Activated naive CD4-positive, alpha-beta T cell treated with anti-CD3 and anti-CD28 coated beads, Interleukin-2, amount 10 ng/mL, durations not matched to agents 7 days and 5 days (primary cell): ENCODE measurements around the gene NRG2.

Source experiments
- CTCF ChIA-PET: fragments of 350-600 bp; sonication (Branson Sonifier 250); formaldehyde crosslinking; loops from one replicate; lab custom pipeline; 2021; ENCODE audit warnings: antibody characterized with exemption; lab: Charles Lee
- DNase-seq: peaks from one replicate; pipeline ENCODE4 v3.0.0-alpha.2; 2020
- H3K27ac Mint-ChIP-seq: one replicate; pipeline ENCODE4 v1.8.0; 2021; ENCODE audit warnings: mild to moderate bottlenecking, moderate library complexity, mixed read lengths
- H3K27me3 Mint-ChIP-seq: one replicate; pipeline ENCODE4 v1.8.0; 2021; ENCODE audit warnings: mild to moderate bottlenecking, mixed read lengths
- H3K36me3 Mint-ChIP-seq: one replicate; pipeline ENCODE4 v1.8.0; 2021; ENCODE audit warnings: mixed read lengths
- H3K4me1 Mint-ChIP-seq: one replicate; pipeline ENCODE4 v1.8.0; 2021; ENCODE audit warnings: mixed read lengths
- H3K4me3 Mint-ChIP-seq: one replicate; pipeline ENCODE4 v1.8.0; 2021; ENCODE audit warnings: mild to moderate bottlenecking, moderate library complexity, mixed read lengths
- H3K9me3 Mint-ChIP-seq: one replicate; pipeline ENCODE4 v1.8.0; 2021; ENCODE audit warnings: mixed read lengths

NRG2 gene

GRCh38 chr5:139845846-139846681, 197.0 kb downstream of the NRG2 start:
- DNase-seq: no peak
- H3K27me3 Mint-ChIP-seq: peaks cover 72% of the 10 kb centered on the region
- CTCF ChIA-PET: interaction anchor here (0.7 to 6.2 kb wide), 5 partner anchors 17 to 123 kb away, joined by 3 to 44 read pairs (median 8); no protein-coding TSS in a partner anchor
- no peak overlapping the region for H3K27ac Mint-ChIP-seq
- H3K9me3 Mint-ChIP-seq: no peaks in the 10 kb centered on the region
- no peaks in the 10 kb centered on the region for H3K36me3 Mint-ChIP-seq
- no peak overlapping the region for H3K4me3 Mint-ChIP-seq
- H3K4me1 Mint-ChIP-seq: peaks cover 6% of the 10 kb centered on the region

- H3K27me3 Mint-ChIP-seq: peaks cover 64% of the 10 kb centered on the region
- H3K4me1 Mint-ChIP-seq: peaks cover 6% of the 10 kb centered on the region
- DNase-seq: peak; percentile 80
- no peaks in the 10 kb centered on the region for H3K36me3 Mint-ChIP-seq
- H3K4me3 Mint-ChIP-seq: no peak overlapping the region
- CTCF ChIA-PET: interaction anchor here (1.0 to 6.2 kb wide), 5 partner anchors 11 to 126 kb away, joined by 3 to 44 read pairs (median 3); no protein-coding TSS in a partner anchor
- H3K9me3 Mint-ChIP-seq: no peaks in the 10 kb centered on the region
- no peak overlapping the region for H3K27ac Mint-ChIP-seq
Observed at GRCh38 chr5:139844472-139845145, 198.5 kb downstream of the NRG2 start.

- H3K27ac Mint-ChIP-seq: no peak overlapping the region
- peaks cover 6% of the 10 kb centered on the region for H3K4me1 Mint-ChIP-seq
- H3K36me3 Mint-ChIP-seq: no peaks in the 10 kb centered on the region
- no peak for DNase-seq
- peaks cover 58% of the 10 kb centered on the region for H3K27me3 Mint-ChIP-seq
- CTCF ChIA-PET: interaction anchor here (1.3 to 6.2 kb wide), 6 partner anchors 12 to 127 kb away, joined by 3 to 44 read pairs (median 4); no protein-coding TSS in a partner anchor
- no peaks in the 10 kb centered on the region for H3K9me3 Mint-ChIP-seq
- H3K4me3 Mint-ChIP-seq: no peak overlapping the region
Observed at GRCh38 chr5:139843991-139844390, 199.1 kb downstream of the NRG2 start.

GRCh38 chr5:139842321-139842720, 200.8 kb downstream of the NRG2 start:
- Mint-ChIP-seq H3K27ac (no peak overlapping the region), H3K36me3 (no peaks in the 10 kb centered on the region), H3K4me3 (no peak overlapping the region), H3K27me3 (peaks cover 45% of the 10 kb centered on the region), H3K4me1 (peaks cover 3% of the 10 kb centered on the region), H3K9me3 (no peaks in the 10 kb centered on the region)
- DNase-seq: no peak
- CTCF ChIA-PET: interaction anchor here (1.3 to 6.2 kb wide), 5 partner anchors 14 to 127 kb away, joined by 3 to 44 read pairs (median 4); no protein-coding TSS in a partner anchor

GRCh38 chr5:139841549-139841948, 201.6 kb downstream of the NRG2 start:
- DNase-seq: no peak
- Mint-ChIP-seq H3K4me3 (no peak overlapping the region), H3K27ac (no peak overlapping the region), H3K9me3 (no peaks in the 10 kb centered on the region), H3K4me1 (no peaks in the 10 kb centered on the region), H3K27me3 (peaks cover 38% of the 10 kb centered on the region), H3K36me3 (no peaks in the 10 kb centered on the region)
- CTCF ChIA-PET: interaction anchor here (1.7 kb wide), 1 partner anchor 69 kb away, joined by 4 read pairs; no protein-coding TSS in a partner anchor

GRCh38 chr5:139839918-139840317, 203.2 kb downstream of the NRG2 start:
- no peak for DNase-seq

GRCh38 chr5:139839232-139839815, 203.8 kb downstream of the NRG2 start:
- no peak overlapping the region for H3K4me3 Mint-ChIP-seq
- CTCF ChIA-PET: interaction anchor here (1.5 kb wide), 1 partner anchor 52 kb away, joined by 4 read pairs; no protein-coding TSS in a partner anchor
- DNase-seq: no peak
- no peaks in the 10 kb centered on the region for H3K9me3 Mint-ChIP-seq
- no peaks in the 10 kb centered on the region for H3K4me1 Mint-ChIP-seq
- H3K36me3 Mint-ChIP-seq: no peaks in the 10 kb centered on the region
- H3K27me3 Mint-ChIP-seq: peaks cover 20% of the 10 kb centered on the region
- H3K27ac Mint-ChIP-seq: no peak overlapping the region

More at GRCh38 chr5:139839918-139840317, 203.2 kb downstream of the NRG2 start:
- H3K4me3 Mint-ChIP-seq: no peak overlapping the region
- CTCF ChIA-PET: no interaction called here
- no peak overlapping the region for H3K27ac Mint-ChIP-seq
- peaks cover 26% of the 10 kb centered on the region for H3K27me3 Mint-ChIP-seq
- H3K36me3 Mint-ChIP-seq: no peaks in the 10 kb centered on the region
- no peaks in the 10 kb centered on the region for H3K4me1 Mint-ChIP-seq
- no peaks in the 10 kb centered on the region for H3K9me3 Mint-ChIP-seq

GRCh38 chr5:139838381-139839197, 204.5 kb downstream of the NRG2 start:
- Mint-ChIP-seq H3K9me3 (no peaks in the 10 kb centered on the region), H3K4me1 (no peaks in the 10 kb centered on the region), H3K27me3 (peaks cover 25% of the 10 kb centered on the region), H3K27ac (no peak overlapping the region), H3K4me3 (no peak overlapping the region), H3K36me3 (no peaks in the 10 kb centered on the region)
- no peak for DNase-seq
- CTCF ChIA-PET: interaction anchor here (1.5 to 1.6 kb wide), 3 partner anchors 12 to 131 kb away, joined by 3 to 8 read pairs (median 4); no protein-coding TSS in a partner anchor

GRCh38 chr5:139837711-139838380, 205.3 kb downstream of the NRG2 start:
- CTCF ChIA-PET: interaction anchor here (1.5 to 1.6 kb wide), 3 partner anchors 11 to 131 kb away, joined by 3 to 8 read pairs (median 4); no protein-coding TSS in a partner anchor
- no peaks in the 10 kb centered on the region for H3K9me3 Mint-ChIP-seq
- peaks cover 32% of the 10 kb centered on the region for H3K27me3 Mint-ChIP-seq
- H3K4me3 Mint-ChIP-seq: no peak overlapping the region
- DNase-seq: no peak
- no peak overlapping the region for H3K27ac Mint-ChIP-seq
- no peaks in the 10 kb centered on the region for H3K36me3 Mint-ChIP-seq
- H3K4me1 Mint-ChIP-seq: no peaks in the 10 kb centered on the region

GRCh38 chr5:139836469-139837208, 206.5 kb downstream of the NRG2 start:
- no peaks in the 10 kb centered on the region for H3K4me1 Mint-ChIP-seq
- CTCF ChIA-PET: interaction anchor here (0.7 to 1.6 kb wide), 2 partner anchors 61 to 132 kb away, joined by 3 to 8 read pairs; no protein-coding TSS in a partner anchor
- H3K9me3 Mint-ChIP-seq: no peaks in the 10 kb centered on the region
- DNase-seq: no peak
- no peak overlapping the region for H3K27ac Mint-ChIP-seq
- no peak overlapping the region for H3K4me3 Mint-ChIP-seq
- H3K36me3 Mint-ChIP-seq: no peaks in the 10 kb centered on the region
- peaks cover 33% of the 10 kb centered on the region for H3K27me3 Mint-ChIP-seq

- no peaks in the 10 kb centered on the region for H3K9me3 Mint-ChIP-seq
Observed at GRCh38 chr5:139835656-139836055, 207.4 kb downstream of the NRG2 start.

GRCh38 chr5:139833525-139833924, 209.6 kb downstream of the NRG2 start:
- Mint-ChIP-seq H3K4me1 (no peaks in the 10 kb centered on the region), H3K27me3 (peaks cover 39% of the 10 kb centered on the region), H3K27ac (no peak overlapping the region), H3K9me3 (no peaks in the 10 kb centered on the region), H3K4me3 (no peak overlapping the region), H3K36me3 (no peaks in the 10 kb centered on the region)
- CTCF ChIA-PET: no interaction called here
- DNase-seq: no peak

More at GRCh38 chr5:139835656-139836055, 207.4 kb downstream of the NRG2 start:
- CTCF ChIA-PET: no interaction called here
- Mint-ChIP-seq H3K27ac (no peak overlapping the region), H3K4me3 (no peak overlapping the region), H3K4me1 (no peaks in the 10 kb centered on the region), H3K27me3 (peaks cover 36% of the 10 kb centered on the region), H3K36me3 (no peaks in the 10 kb centered on the region)
- no peak for DNase-seq
